ENCODE results near the gene NFE2L3. TPM values are rescaled to one million over a fixed set of nuclear protein-coding genes. Genes with fewer than 3 reads are reported as not detected.

Gene NFE2L3
- total and polyA plus RNA-seq, 9 of the 15 experiments (the other 6 are each of a cell fraction or from before 2014, with no cell fraction given), result 2.9 to 16.9 (median 12.4) TPM

- TF ChIP-seq MAFF (IDR thresholded peaks at IDR 0.05; ENCODE audit: low read length) (no peak), NFXL1 (CRISPR knock-in tag; IDR thresholded peaks at IDR 0.05) (no peak), SMARCA5 (IDR thresholded peaks at IDR 0.05) (no peak), ZNF436 (CRISPR knock-in tag; IDR thresholded peaks at IDR 0.05) (no peak), ATF2 (CRISPR knock-in tag; IDR thresholded peaks at IDR 0.05) (no peak), ARNT (IDR thresholded peaks at IDR 0.05) (peak in 1 of 2 experiments; percentile 71; a peak in 1 of 4 replicates), HNRNPK (IDR thresholded peaks at IDR 0.05; ENCODE audit: low read depth, low read length, poor library complexity, severe bottlenecking) (peak; percentile 16), XRCC4 (IDR thresholded peaks at IDR 0.05; ENCODE audit: extremely low read depth, insufficient read depth, insufficient read length) (no peak), SNIP1 (IDR thresholded peaks at IDR 0.05; ENCODE audit: low read depth) (no peak), MTF1 (CRISPR knock-in tag; IDR thresholded peaks at IDR 0.05; ENCODE audit: borderline replicate concordance) (no peak), LARP7 (IDR thresholded peaks at IDR 0.05) (no peak), POLR2B (IDR thresholded peaks at IDR 0.05; ENCODE audit: low read depth, partially characterized antibody) (peak; percentile 90), SETDB1 (IDR thresholded peaks at IDR 0.05; ENCODE audit: low read length) (no peak), POU5F1 (IDR thresholded peaks at IDR 0.05; ENCODE audit: borderline replicate concordance, low read depth, low read length, partially characterized antibody) (no peak), RREB1 (CRISPR knock-in tag; IDR thresholded peaks at IDR 0.05) (no peak), HNRNPLL (IDR thresholded peaks at IDR 0.05; ENCODE audit: low read depth, low read length, poor library complexity, severe bottlenecking) (peak; percentile 80), RBM34 (IDR thresholded peaks at IDR 0.05; ENCODE audit: borderline replicate concordance, insufficient read depth, low read length) (no peak), ZC3H11A (IDR thresholded peaks at IDR 0.05; ENCODE audit: low read depth, low read length) (no peak), ELF1 (tag; IDR thresholded peaks at IDR 0.05) (no peak), NCOA6 (IDR thresholded peaks at IDR 0.05) (no peak), PHB (CRISPR knock-in tag; IDR thresholded peaks at IDR 0.05) (peak; percentile 69; the same call in 1 of the 2 replicates), PKNOX1 (IDR thresholded peaks at IDR 0.05) (no peak), NUFIP1 (IDR thresholded peaks at IDR 0.05; ENCODE audit: partially characterized antibody) (no peak)
Measured at GRCh38 chr7:26201247-26202018, 49.4 kb downstream of the NFE2L3 start, which contains the start of gene CBX3 (continued).
